Measurements from ENCODE around the gene STPG4.

DNA sequence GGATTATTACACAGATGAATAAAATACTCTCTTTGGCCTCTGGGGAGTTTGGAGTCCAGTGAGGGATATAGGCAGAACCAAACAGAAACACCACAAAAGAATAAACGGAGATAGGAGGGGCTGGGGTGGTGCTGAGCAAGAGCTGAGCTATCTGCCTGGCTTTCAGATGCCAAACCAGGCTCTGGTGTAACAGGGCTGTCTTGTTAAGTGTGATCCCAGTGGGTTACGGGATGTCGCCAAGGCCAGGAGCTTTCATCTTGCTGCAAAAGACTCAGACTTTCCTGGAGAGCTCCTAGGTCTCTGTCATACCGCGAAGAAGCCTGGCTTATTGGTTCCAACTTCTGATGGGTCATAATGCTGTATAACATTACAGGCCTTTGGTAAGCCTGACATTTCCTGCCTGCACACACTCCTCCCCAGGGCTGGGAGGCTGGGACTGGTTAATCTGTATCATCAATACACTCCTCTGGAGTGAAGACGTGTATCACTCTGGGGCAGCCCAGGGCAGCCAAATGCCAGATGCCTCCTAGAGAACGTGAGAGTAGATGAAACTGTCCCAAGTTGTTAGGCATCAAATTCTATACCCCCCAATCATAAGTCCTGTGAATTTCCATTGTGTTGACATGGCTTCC, 60.5 kb downstream of the STPG4 start:
- TF ChIP-seq EZH2 (IDR thresholded peaks at IDR 0.05; ENCODE audit: insufficient read depth, poor library complexity, severe bottlenecking) (no peak), EZH2phosphoT487 (IDR thresholded peaks at IDR 0.05; ENCODE audit: insufficient read depth, low read depth) (no peak)

Data from GM23248 (cell line).